ENCODE results near the gene ADAMTS18.

ADAMTS18 gene

DNA sequence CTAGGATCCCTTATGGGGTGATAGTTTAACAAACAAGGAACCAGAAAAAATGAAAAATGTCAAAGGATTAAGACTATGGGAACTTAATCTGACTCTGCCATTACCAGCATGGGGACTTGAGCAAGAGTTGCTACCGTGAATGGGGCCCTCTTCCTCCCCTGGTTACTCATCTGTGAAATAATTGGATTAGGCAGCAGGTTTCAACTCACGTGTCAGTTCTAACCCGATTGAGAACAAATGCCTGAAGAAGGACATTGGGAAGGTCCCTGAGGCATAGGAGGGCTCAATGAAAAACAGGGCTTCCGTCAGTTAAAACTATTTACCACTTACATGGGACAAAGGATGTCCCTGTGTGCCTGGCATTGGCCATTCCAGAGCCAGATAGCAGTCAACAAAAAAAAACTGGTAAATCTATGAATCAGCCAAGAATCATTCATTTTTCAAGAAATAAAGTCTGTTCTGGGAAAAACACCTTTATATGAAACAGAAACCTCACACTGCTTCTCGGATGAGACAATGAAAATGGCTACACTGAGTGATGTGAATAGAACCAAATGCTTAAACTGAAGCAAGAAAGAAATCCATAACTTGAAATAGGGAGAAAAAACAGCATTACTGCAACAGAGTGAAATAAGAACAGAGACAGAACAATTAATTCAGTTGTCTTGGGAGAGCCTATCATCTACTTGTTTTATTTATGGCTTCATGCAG is 104.3 kb downstream of the ADAMTS18 start:
- Histone ChIP-seq H3K4me1 (ENCODE audit: control insufficient read depth, insufficient read depth, low read length) (no peaks in the 10 kb centered on the region), H3K27ac (ENCODE audit: low read length) (no peak overlapping the region), H3K4me3 (ENCODE audit: low read length) (no peak overlapping the region), H3K36me3 (ENCODE audit: control insufficient read depth, insufficient read depth, low read length) (no peaks in the 10 kb centered on the region), H3K27me3 (ENCODE audit: control insufficient read depth, insufficient read depth, low read length) (no peaks in the 10 kb centered on the region), H3K9me3 (ENCODE audit: control insufficient read depth, insufficient read depth, low read length) (no peaks in the 10 kb centered on the region)
- no CpG with 5 or more reads among the region's 5 CpGs for WGBS (ENCODE audit: insufficient coverage, insufficient read length)
- no peak for DNase-seq (ENCODE audit: low read depth, low spot score)

DNA sequence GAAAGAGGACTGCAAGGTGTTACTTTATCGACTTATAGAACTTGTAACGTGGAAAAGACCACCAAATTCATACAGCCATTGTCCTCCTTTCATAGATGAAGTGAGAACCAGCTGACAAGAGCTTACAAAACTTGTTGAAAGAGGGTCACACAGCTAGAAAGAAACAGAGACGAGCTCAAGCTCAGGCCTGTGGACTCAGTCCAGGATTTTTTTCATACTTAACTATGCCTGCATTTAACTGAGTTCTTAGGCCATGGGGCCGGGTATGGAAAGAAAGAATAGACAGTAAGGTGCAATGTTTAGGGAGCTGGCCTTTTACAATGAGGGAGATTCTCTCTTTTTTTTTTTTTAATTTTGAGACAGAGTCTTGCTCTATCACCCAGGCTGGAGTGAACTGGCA is 106.1 kb downstream of the ADAMTS18 start:
- Histone ChIP-seq H3K27me3 (ENCODE audit: control insufficient read depth, insufficient read depth, low read length) (no peaks in the 10 kb centered on the region), H3K36me3 (ENCODE audit: control insufficient read depth, insufficient read depth, low read length) (no peaks in the 10 kb centered on the region), H3K4me3 (ENCODE audit: low read length) (no peak overlapping the region), H3K27ac (ENCODE audit: low read length) (no peak overlapping the region), H3K4me1 (ENCODE audit: control insufficient read depth, insufficient read depth, low read length) (no peaks in the 10 kb centered on the region), H3K9me3 (ENCODE audit: control insufficient read depth, insufficient read depth, low read length) (no peaks in the 10 kb centered on the region)
- DNase-seq (ENCODE audit: low read depth, low spot score): no peak
- no CpG with 5 or more reads among the region's 4 CpGs for WGBS (ENCODE audit: insufficient coverage, insufficient read length)

DNA sequence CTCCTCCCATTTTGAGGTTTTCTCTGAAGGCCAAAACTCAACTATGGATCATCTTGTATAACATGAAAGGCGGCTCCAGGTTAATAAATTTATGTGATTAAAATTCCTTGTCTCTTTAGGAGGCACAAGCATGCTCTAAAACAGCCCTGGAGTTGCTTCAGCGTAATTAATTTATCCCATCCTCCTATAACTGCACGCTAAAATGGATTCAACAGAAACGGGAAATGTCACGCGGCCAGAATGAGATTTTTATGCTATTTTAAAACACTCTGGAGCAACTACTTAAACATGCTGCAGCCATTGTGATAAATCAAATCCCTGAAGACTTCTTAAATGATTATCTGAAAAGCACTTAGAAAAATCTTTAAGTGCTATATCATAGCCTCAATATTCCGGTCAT is 106.6 kb downstream of the ADAMTS18 start:
- Histone ChIP-seq H3K9me3 (ENCODE audit: control insufficient read depth, insufficient read depth, low read length) (no peaks in the 10 kb centered on the region), H3K36me3 (ENCODE audit: control insufficient read depth, insufficient read depth, low read length) (no peaks in the 10 kb centered on the region), H3K4me3 (ENCODE audit: low read length) (no peak overlapping the region), H3K27me3 (ENCODE audit: control insufficient read depth, insufficient read depth, low read length) (no peaks in the 10 kb centered on the region), H3K4me1 (ENCODE audit: control insufficient read depth, insufficient read depth, low read length) (no peaks in the 10 kb centered on the region), H3K27ac (ENCODE audit: low read length) (no peak overlapping the region)
- no CpG with 5 or more reads among the region's 7 CpGs for WGBS (ENCODE audit: insufficient coverage, insufficient read length)
- DNase-seq (ENCODE audit: low read depth, low spot score): no peak

- no CpG with 5 or more reads among the region's 2 CpGs for WGBS (ENCODE audit: insufficient coverage, insufficient read length)
- DNase-seq (ENCODE audit: low read depth, low spot score): no peak
Measured at GRCh38 chr16:77327717-77328116, 107.1 kb downstream of the ADAMTS18 start.

GRCh38 chr16:77324729-77325128 is 110.1 kb downstream of the ADAMTS18 start:
- no CpG with 5 or more reads among the region's 3 CpGs for WGBS (ENCODE audit: insufficient coverage, insufficient read length)

More at GRCh38 chr16:77327717-77328116, 107.1 kb downstream of the ADAMTS18 start:
- Histone ChIP-seq H3K36me3 (ENCODE audit: control insufficient read depth, insufficient read depth, low read length) (no peaks in the 10 kb centered on the region), H3K4me1 (ENCODE audit: control insufficient read depth, insufficient read depth, low read length) (no peaks in the 10 kb centered on the region), H3K27me3 (ENCODE audit: control insufficient read depth, insufficient read depth, low read length) (no peaks in the 10 kb centered on the region), H3K27ac (ENCODE audit: low read length) (no peak overlapping the region), H3K9me3 (ENCODE audit: control insufficient read depth, insufficient read depth, low read length) (no peaks in the 10 kb centered on the region), H3K4me3 (ENCODE audit: low read length) (no peak overlapping the region)

GRCh38 chr16:77323695-77324094 is 111.1 kb downstream of the ADAMTS18 start:
- Histone ChIP-seq H3K4me1 (ENCODE audit: control insufficient read depth, insufficient read depth, low read length) (no peaks in the 10 kb centered on the region), H3K9me3 (ENCODE audit: control insufficient read depth, insufficient read depth, low read length) (no peaks in the 10 kb centered on the region), H3K4me3 (ENCODE audit: low read length) (no peak overlapping the region), H3K27ac (ENCODE audit: low read length) (no peak overlapping the region), H3K27me3 (ENCODE audit: control insufficient read depth, insufficient read depth, low read length) (no peaks in the 10 kb centered on the region), H3K36me3 (ENCODE audit: control insufficient read depth, insufficient read depth, low read length) (no peaks in the 10 kb centered on the region)
- DNase-seq (ENCODE audit: low read depth, low spot score): no peak
- WGBS (ENCODE audit: insufficient coverage, insufficient read length): no CpG with 5 or more reads among the region's 2 CpGs

More at GRCh38 chr16:77324729-77325128, 110.1 kb downstream of the ADAMTS18 start:
- H3K36me3 ChIP-seq (ENCODE audit: control insufficient read depth, insufficient read depth, low read length): no peaks in the 10 kb centered on the region
- H3K27me3 ChIP-seq (ENCODE audit: control insufficient read depth, insufficient read depth, low read length): no peaks in the 10 kb centered on the region
- H3K4me3 ChIP-seq (ENCODE audit: low read length): no peak overlapping the region
- DNase-seq (ENCODE audit: low read depth, low spot score): no peak
- no peaks in the 10 kb centered on the region for H3K9me3 ChIP-seq (ENCODE audit: control insufficient read depth, insufficient read depth, low read length)
- no peaks in the 10 kb centered on the region for H3K4me1 ChIP-seq (ENCODE audit: control insufficient read depth, insufficient read depth, low read length)
- H3K27ac ChIP-seq (ENCODE audit: low read length): no peak overlapping the region

GRCh38 chr16:77322757-77323156 is 112.1 kb downstream of the ADAMTS18 start:
- no peaks in the 10 kb centered on the region for H3K9me3 ChIP-seq (ENCODE audit: control insufficient read depth, insufficient read depth, low read length)
- H3K27me3 ChIP-seq (ENCODE audit: control insufficient read depth, insufficient read depth, low read length): no peaks in the 10 kb centered on the region
- no peaks in the 10 kb centered on the region for H3K4me1 ChIP-seq (ENCODE audit: control insufficient read depth, insufficient read depth, low read length)
- DNase-seq (ENCODE audit: low read depth, low spot score): no peak
- no peak overlapping the region for H3K27ac ChIP-seq (ENCODE audit: low read length)
- no peaks in the 10 kb centered on the region for H3K36me3 ChIP-seq (ENCODE audit: control insufficient read depth, insufficient read depth, low read length)
- WGBS (ENCODE audit: insufficient coverage, insufficient read length): no CpG with 5 or more reads among the region's 2 CpGs
- no peak overlapping the region for H3K4me3 ChIP-seq (ENCODE audit: low read length)

GRCh38 chr16:77317059-77317458 is 117.8 kb downstream of the ADAMTS18 start:
- DNase-seq (ENCODE audit: low read depth, low spot score): no peak
- WGBS (ENCODE audit: insufficient coverage, insufficient read length): no CpG with 5 or more reads among the region's 2 CpGs
- no peaks in the 10 kb centered on the region for H3K4me1 ChIP-seq (ENCODE audit: control insufficient read depth, insufficient read depth, low read length)
- no peak overlapping the region for H3K27ac ChIP-seq (ENCODE audit: low read length)
- H3K27me3 ChIP-seq (ENCODE audit: control insufficient read depth, insufficient read depth, low read length): no peaks in the 10 kb centered on the region
- H3K9me3 ChIP-seq (ENCODE audit: control insufficient read depth, insufficient read depth, low read length): no peaks in the 10 kb centered on the region
- H3K36me3 ChIP-seq (ENCODE audit: control insufficient read depth, insufficient read depth, low read length): no peaks in the 10 kb centered on the region
- no peak overlapping the region for H3K4me3 ChIP-seq (ENCODE audit: low read length)

DNA sequence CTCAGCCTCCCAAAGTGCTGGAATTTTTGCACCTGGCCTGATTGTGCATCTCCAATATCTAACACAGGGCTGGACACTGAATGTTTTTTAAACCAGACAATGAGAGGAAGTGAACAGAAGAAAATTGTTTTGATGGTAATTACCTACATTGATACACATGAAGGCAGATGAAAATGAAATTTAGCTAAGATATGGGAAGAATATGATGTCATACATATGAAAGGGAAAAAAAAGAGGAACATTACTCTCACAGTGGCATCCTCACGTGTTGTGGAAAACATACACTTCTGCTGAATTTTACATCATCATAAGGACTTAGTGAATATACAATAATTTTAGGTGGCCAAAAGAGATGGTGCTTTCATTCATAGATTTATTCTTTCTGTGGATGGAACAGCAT is 124.0 kb downstream of the ADAMTS18 start:
- Histone ChIP-seq H3K4me1 (ENCODE audit: control insufficient read depth, insufficient read depth, low read length) (no peaks in the 10 kb centered on the region), H3K4me3 (ENCODE audit: low read length) (no peak overlapping the region), H3K27me3 (ENCODE audit: control insufficient read depth, insufficient read depth, low read length) (no peaks in the 10 kb centered on the region), H3K27ac (ENCODE audit: low read length) (no peak overlapping the region), H3K36me3 (ENCODE audit: control insufficient read depth, insufficient read depth, low read length) (no peaks in the 10 kb centered on the region), H3K9me3 (ENCODE audit: control insufficient read depth, insufficient read depth, low read length) (no peaks in the 10 kb centered on the region)
- DNase-seq (ENCODE audit: low read depth, low spot score): no peak
- WGBS (ENCODE audit: insufficient coverage, insufficient read length): no CpG with 5 or more reads among the region's 1 CpG

- WGBS (ENCODE audit: insufficient coverage, insufficient read length): no CpG with 5 or more reads among the region's 1 CpG
- DNase-seq (ENCODE audit: low read depth, low spot score): no peak
- Histone ChIP-seq H3K4me3 (ENCODE audit: low read length) (no peak overlapping the region), H3K36me3 (ENCODE audit: control insufficient read depth, insufficient read depth, low read length) (no peaks in the 10 kb centered on the region), H3K4me1 (ENCODE audit: control insufficient read depth, insufficient read depth, low read length) (no peaks in the 10 kb centered on the region), H3K27ac (ENCODE audit: low read length) (no peak overlapping the region), H3K9me3 (ENCODE audit: control insufficient read depth, insufficient read depth, low read length) (no peaks in the 10 kb centered on the region), H3K27me3 (ENCODE audit: control insufficient read depth, insufficient read depth, low read length) (no peaks in the 10 kb centered on the region)
Measured at GRCh38 chr16:77308163-77308561, 126.7 kb downstream of the ADAMTS18 start.
